Gastrocnemius medialis (tissue), 4 donors: ENCODE results near the gene KRT14.

Experiments
- CTCF ChIP-seq, 5 experiments: fragments of 450-650 bp in 3 of 5; fragments of 200-600 bp in 2 of 5; sonication (generic) in 2 of 5; IDR thresholded peaks in 4 of 5; conservative IDR thresholded peaks in 1 of 5; 1 replicate in 4 of 5; 2 replicates in 1 of 5; pipeline ENCODE4 v1.5.1; 2016 to 2019; ENCODE audit warnings: antibody characterized with exemption in 5 of 5, mild to moderate bottlenecking in 3 of 5, moderate library complexity in 3 of 5
- POLR2A ChIP-seq, 2 donors: fragments of 450-650 bp; IDR thresholded peaks; one replicate each; pipeline ENCODE4 v1.6.1; 2017; ENCODE audit warnings: antibody characterized with exemption in 2 of 2, mild to moderate bottlenecking in 2 of 2, moderate library complexity in 2 of 2

GRCh38 chr17:41559548-41559947, 27.1 kb downstream of the KRT14 start:
- TF ChIP-seq CTCF (IDR thresholded peaks at IDR 0.05 in 4 of 5, conservative IDR thresholded peaks at IDR 0.05 in 1 of 5) (no peak), POLR2A (IDR thresholded peaks at IDR 0.05) (no peak)
